Prostate gland (tissue), 2 donors: Measurements from ENCODE around the gene ATAD2B.

Source experiments
- POLR2A ChIP-seq: fragments of 450-650 bp; IDR thresholded peaks from one replicate; pipeline ENCODE4 v1.6.1; 2016; ENCODE audit warnings: antibody characterized with exemption, mild to moderate bottlenecking
- TF ChIP-seq, protein P1 (sequence below), 4 experiments: fragments of 200-600 bp in 2 of 4; fragments of 450-650 bp in 2 of 4; sonication (generic) in 2 of 4; IDR thresholded peaks; 1 replicate in 3 of 4; 2 replicates in 1 of 4; pipeline ENCODE4 v1.5.1; 2016 to 2019; ENCODE audit warnings: antibody characterized with exemption in 4 of 4, mild to moderate bottlenecking in 2 of 4, moderate library complexity in 2 of 4

GRCh38 chr2:23703583-23704385 is 223.1 kb downstream of the ATAD2B start:
- TF ChIP-seq, protein P1, sequence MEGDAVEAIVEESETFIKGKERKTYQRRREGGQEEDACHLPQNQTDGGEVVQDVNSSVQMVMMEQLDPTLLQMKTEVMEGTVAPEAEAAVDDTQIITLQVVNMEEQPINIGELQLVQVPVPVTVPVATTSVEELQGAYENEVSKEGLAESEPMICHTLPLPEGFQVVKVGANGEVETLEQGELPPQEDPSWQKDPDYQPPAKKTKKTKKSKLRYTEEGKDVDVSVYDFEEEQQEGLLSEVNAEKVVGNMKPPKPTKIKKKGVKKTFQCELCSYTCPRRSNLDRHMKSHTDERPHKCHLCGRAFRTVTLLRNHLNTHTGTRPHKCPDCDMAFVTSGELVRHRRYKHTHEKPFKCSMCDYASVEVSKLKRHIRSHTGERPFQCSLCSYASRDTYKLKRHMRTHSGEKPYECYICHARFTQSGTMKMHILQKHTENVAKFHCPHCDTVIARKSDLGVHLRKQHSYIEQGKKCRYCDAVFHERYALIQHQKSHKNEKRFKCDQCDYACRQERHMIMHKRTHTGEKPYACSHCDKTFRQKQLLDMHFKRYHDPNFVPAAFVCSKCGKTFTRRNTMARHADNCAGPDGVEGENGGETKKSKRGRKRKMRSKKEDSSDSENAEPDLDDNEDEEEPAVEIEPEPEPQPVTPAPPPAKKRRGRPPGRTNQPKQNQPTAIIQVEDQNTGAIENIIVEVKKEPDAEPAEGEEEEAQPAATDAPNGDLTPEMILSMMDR (IDR thresholded peaks at IDR 0.05) = no peak
- TF ChIP-seq POLR2A = no peak
